Activated T-helper 2 cell treated with anti-CD3 and anti-CD28 coated beads, Interferon-gamma antibody, Interleukin-2, Interleukin-4, amounts not matched to agents 10 μg/mL and 5 μg/mL and 100 μg/mL, durations not matched to agents 14 hours and 24 hours and 36 hours (primary cell): ENCODE measurements around the gene POU4F1. TPM values are rescaled to one million over a fixed set of nuclear protein-coding genes. Genes with fewer than 3 reads are reported as not detected.

Experiments
- DNase-seq: peaks from one replicate; pipeline ENCODE4 v3.0.0; 2021; ENCODE audit warnings: low spot score
- H3K27ac Mint-ChIP-seq: one replicate; pipeline ENCODE4 v1.8.0; 2021; ENCODE audit warnings: mixed read lengths
- H3K27me3 Mint-ChIP-seq: one replicate; pipeline ENCODE4 v1.8.0; 2021; ENCODE audit warnings: low read depth, mixed read lengths
- H3K36me3 Mint-ChIP-seq: one replicate; pipeline ENCODE4 v1.8.0; 2021; ENCODE audit warnings: low read depth, mixed read lengths
- H3K4me1 Mint-ChIP-seq: one replicate; pipeline ENCODE4 v1.8.0; 2021; ENCODE audit warnings: low read depth, mixed read lengths
- H3K4me3 Mint-ChIP-seq: one replicate; pipeline ENCODE4 v1.8.0; 2021; ENCODE audit warnings: low read depth, mild to moderate bottlenecking, moderate library complexity, mixed read lengths
- H3K9me3 Mint-ChIP-seq: one replicate; pipeline ENCODE4 v1.8.0; 2021; ENCODE audit warnings: mixed read lengths
- intact Hi-C: fragments of 100-400 bp; cut with micrococcal nuclease; formaldehyde crosslinking; loops from one replicate; pipeline ENCODE4 v1.15.1; 2023
- total RNA-seq: library from RNA; stranded (reverse); gene quantifications from 2 replicates; pipeline ENCODE4 v1.2.3, GENCODE V29; 2022

Gene POU4F1
- total RNA-seq, 1 donor from 2014 or later, result 0.11 TPM

GRCh38 chr13:78602561-78603239 lies 652 bp downstream of the POU4F1 start:
- Mint-ChIP-seq H3K9me3 (no peaks in the 10 kb centered on the region), H3K27me3 (peaks cover 86% of the 10 kb centered on the region), H3K27ac (peak overlapping the region; percentile 62), H3K4me1 (peaks cover 35% of the 10 kb centered on the region), H3K36me3 (peaks cover 6% of the 10 kb centered on the region), H3K4me3 (peak overlapping the region; percentile 83)
- no peak for DNase-seq
- intact Hi-C loops, result loop anchor here (1.0 to 10.0 kb wide), 3 partner anchors 7 to 372 kb away; partner anchors contain the start of gene OBI1

GRCh38 chr13:78601874-78602560 lies 1.3 kb downstream of the POU4F1 start:
- intact Hi-C loops, result loop anchor here (2.0 to 10.0 kb wide), 2 partner anchors 57 to 373 kb away; partner anchors contain the start of gene OBI1
- Mint-ChIP-seq H3K4me3 (peak overlapping the region; percentile 83), H3K27me3 (peaks cover 86% of the 10 kb centered on the region), H3K36me3 (peaks cover 6% of the 10 kb centered on the region), H3K27ac (peak overlapping the region; percentile 62), H3K4me1 (peaks cover 38% of the 10 kb centered on the region), H3K9me3 (no peaks in the 10 kb centered on the region)
- DNase-seq, result no peak

GRCh38 chr13:78601124-78601873 lies 2.1 kb downstream of the POU4F1 start:
- H3K4me1 Mint-ChIP-seq, result peaks cover 39% of the 10 kb centered on the region
- H3K36me3 Mint-ChIP-seq, result peaks cover 6% of the 10 kb centered on the region
- H3K27ac Mint-ChIP-seq, result no peak overlapping the region
- H3K9me3 Mint-ChIP-seq, result no peaks in the 10 kb centered on the region
- intact Hi-C loops, result loop anchor here (10.0 kb wide), 1 partner anchor 374 kb away; no protein-coding TSS in a partner anchor
- H3K4me3 Mint-ChIP-seq, result peak overlapping the region; percentile 39
- H3K27me3 Mint-ChIP-seq, result peaks cover 82% of the 10 kb centered on the region
- DNase-seq, result no peak

- Mint-ChIP-seq H3K4me3 (no peak overlapping the region), H3K27ac (no peak overlapping the region), H3K36me3 (peaks cover 6% of the 10 kb centered on the region), H3K9me3 (no peaks in the 10 kb centered on the region), H3K27me3 (peaks cover 79% of the 10 kb centered on the region), H3K4me1 (peaks cover 37% of the 10 kb centered on the region)
- intact Hi-C loops, result loop anchor here (10.0 kb wide), 1 partner anchor 374 kb away; no protein-coding TSS in a partner anchor
- no peak for DNase-seq
Measured at GRCh38 chr13:78600280-78600883, 3.0 kb downstream of the POU4F1 start.

GRCh38 chr13:78599645-78600279 lies 3.6 kb downstream of the POU4F1 start:
- DNase-seq, result no peak
- no peaks in the 10 kb centered on the region for H3K9me3 Mint-ChIP-seq
- intact Hi-C loops, result loop anchor here (1.0 to 10.0 kb wide), 4 partner anchors 9 to 1743 kb away; partner anchors contain the start of gene SPRY2
- H3K4me3 Mint-ChIP-seq, result no peak overlapping the region
- peaks cover 6% of the 10 kb centered on the region for H3K36me3 Mint-ChIP-seq
- peaks cover 34% of the 10 kb centered on the region for H3K4me1 Mint-ChIP-seq
- peaks cover 80% of the 10 kb centered on the region for H3K27me3 Mint-ChIP-seq
- no peak overlapping the region for H3K27ac Mint-ChIP-seq

GRCh38 chr13:78598966-78599644 lies 4.2 kb downstream of the POU4F1 start:
- Mint-ChIP-seq H3K9me3 (no peaks in the 10 kb centered on the region), H3K27ac (no peak overlapping the region), H3K36me3 (peaks cover 6% of the 10 kb centered on the region), H3K4me3 (no peak overlapping the region), H3K4me1 (peaks cover 30% of the 10 kb centered on the region), H3K27me3 (peaks cover 80% of the 10 kb centered on the region)
- intact Hi-C loops, result loop anchor here (1.0 to 10.0 kb wide), 3 partner anchors 9 to 1743 kb away; partner anchors contain the start of gene SPRY2
- no peak for DNase-seq

GRCh38 chr13:78598116-78598781 lies 5.1 kb downstream of the POU4F1 start:
- no peaks in the 10 kb centered on the region for H3K9me3 Mint-ChIP-seq
- H3K4me3 Mint-ChIP-seq, result no peak overlapping the region
- peaks cover 6% of the 10 kb centered on the region for H3K36me3 Mint-ChIP-seq
- intact Hi-C loops, result loop anchor here (5.0 to 10.0 kb wide), 2 partner anchors 353 to 1744 kb away; partner anchors contain the start of gene SPRY2
- H3K27me3 Mint-ChIP-seq, result peaks cover 79% of the 10 kb centered on the region
- no peak overlapping the region for H3K27ac Mint-ChIP-seq
- peaks cover 26% of the 10 kb centered on the region for H3K4me1 Mint-ChIP-seq
- DNase-seq, result no peak

- Mint-ChIP-seq H3K27ac (no peak overlapping the region), H3K4me3 (no peak overlapping the region), H3K4me1 (peaks cover 23% of the 10 kb centered on the region), H3K9me3 (no peaks in the 10 kb centered on the region), H3K27me3 (peaks cover 82% of the 10 kb centered on the region), H3K36me3 (peaks cover 6% of the 10 kb centered on the region)
- intact Hi-C loops, result loop anchor here (5.0 to 10.0 kb wide), 2 partner anchors 353 to 1745 kb away; partner anchors contain the start of gene SPRY2
- no peak for DNase-seq
Measured at GRCh38 chr13:78597602-78597932, 5.8 kb downstream of the POU4F1 start.

GRCh38 chr13:78596736-78597601 lies 6.4 kb downstream of the POU4F1 start:
- H3K36me3 Mint-ChIP-seq, result peaks cover 6% of the 10 kb centered on the region
- no peak overlapping the region for H3K4me3 Mint-ChIP-seq
- peaks cover 19% of the 10 kb centered on the region for H3K4me1 Mint-ChIP-seq
- H3K9me3 Mint-ChIP-seq, result no peaks in the 10 kb centered on the region
- no peak overlapping the region for H3K27ac Mint-ChIP-seq
- intact Hi-C loops, result loop anchor here (5.0 to 10.0 kb wide), 2 partner anchors 352 to 1745 kb away; partner anchors contain the start of gene SPRY2
- H3K27me3 Mint-ChIP-seq, result peaks cover 83% of the 10 kb centered on the region
- no peak for DNase-seq

- Mint-ChIP-seq H3K4me1 (peaks cover 17% of the 10 kb centered on the region), H3K4me3 (no peak overlapping the region), H3K9me3 (no peaks in the 10 kb centered on the region), H3K36me3 (peaks cover 6% of the 10 kb centered on the region), H3K27me3 (peaks cover 85% of the 10 kb centered on the region), H3K27ac (no peak overlapping the region)
- DNase-seq, result no peak
- intact Hi-C loops, result loop anchor here (5.0 to 10.0 kb wide), 2 partner anchors 352 to 1746 kb away; partner anchors contain the start of gene SPRY2
Measured at GRCh38 chr13:78596399-78596735, 7.0 kb downstream of the POU4F1 start.
